ENCODE results near the gene SYNGR1.
"Not testable (repeated sequence)": the region's sequence is repeated elsewhere in the genome, so short reads cannot be mapped to it uniquely, and the experiment has no call there.

The SYNGR1 gene

GRCh38 chr22:39325392-39325932 is 24.3 kb upstream of the SYNGR1 start:
- ChIA-PET POLR2A (no interaction called here), CTCF (no interaction called here)

GRCh38 chr22:39327995-39328754 is 21.6 kb upstream of the SYNGR1 start:
- ChIA-PET CTCF (interaction anchor here (1.2 to 1.5 kb wide), 2 partner anchors 15 to 21 kb away, joined by 3 to 4 read pairs; no protein-coding TSS in a partner anchor), POLR2A (interaction anchor here (0.5 kb wide), 1 partner anchor 8 kb away, joined by 3 read pairs; no protein-coding TSS in a partner anchor)
- WGBS (ENCODE audit: insufficient coverage): 97% methylated on average over 18 of the region's 18 CpGs
- no peaks in the 10 kb centered on the region for H3K9me3 ChIP-seq (ENCODE audit: control extremely low read depth in 1 of 5, control insufficient read depth in 4 of 5, insufficient read depth in 2 of 5, low read depth in 1 of 5, low read length in 4 of 5)
- DNase-seq: no peak
- H3K36me3 ChIP-seq (ENCODE audit: control insufficient read depth in 4 of 4, insufficient read depth in 4 of 4, low read length in 3 of 4): no peaks in the 10 kb centered on the region
- no peak overlapping the region for H3K4me3 ChIP-seq (ENCODE audit: control insufficient read depth in 1 of 7, extremely low read depth in 1 of 7, insufficient read depth in 4 of 7, low read depth in 2 of 7, low read length in 6 of 7)
- H3K4me1 ChIP-seq (ENCODE audit: control extremely low read depth in 1 of 4, control insufficient read depth in 4 of 4, insufficient read depth in 4 of 4, low read length in 3 of 4): peaks cover 0 to 25% (median 15%) of the 10 kb centered on the region in 4 experiments
- no peaks in the 10 kb centered on the region for H3K27me3 ChIP-seq (replicated peaks in 2 of 5; ENCODE audit: control insufficient read depth in 4 of 5, insufficient read depth in 5 of 5, low read length in 4 of 5)
- no peak overlapping the region for H3K27ac ChIP-seq (ENCODE audit: insufficient read depth in 1 of 2, low read depth in 1 of 2, low read length in 2 of 2, poor library complexity in 1 of 2, severe bottlenecking in 2 of 2)

More at GRCh38 chr22:39325392-39325932, 24.3 kb upstream of the SYNGR1 start:
- Histone ChIP-seq H3K9me3 (ENCODE audit: control extremely low read depth in 1 of 5, control insufficient read depth in 4 of 5, insufficient read depth in 2 of 5, low read depth in 1 of 5, low read length in 4 of 5) (no peaks in the 10 kb centered on the region), H3K4me3 (ENCODE audit: control insufficient read depth in 1 of 7, extremely low read depth in 1 of 7, insufficient read depth in 4 of 7, low read depth in 2 of 7, low read length in 6 of 7) (no peak overlapping the region), H3K27me3 (replicated peaks in 2 of 5; ENCODE audit: control insufficient read depth in 4 of 5, insufficient read depth in 5 of 5, low read length in 4 of 5) (no peaks in the 10 kb centered on the region), H3K36me3 (ENCODE audit: control insufficient read depth in 4 of 4, insufficient read depth in 4 of 4, low read length in 3 of 4) (no peaks in the 10 kb centered on the region), H3K27ac (ENCODE audit: insufficient read depth in 1 of 2, low read depth in 1 of 2, low read length in 2 of 2, poor library complexity in 1 of 2, severe bottlenecking in 2 of 2) (no peak overlapping the region), H3K4me1 (ENCODE audit: control extremely low read depth in 1 of 4, control insufficient read depth in 4 of 4, insufficient read depth in 4 of 4, low read length in 3 of 4) (peaks cover 0 to 7% (median 2%) of the 10 kb centered on the region in 4 experiments)
- no peak for DNase-seq
- WGBS (ENCODE audit: insufficient coverage): 84% methylated on average over 1 of the region's 2 CpGs

GRCh38 chr22:39330553-39330952 is 19.2 kb upstream of the SYNGR1 start:
- H3K36me3 ChIP-seq (ENCODE audit: control insufficient read depth in 4 of 4, insufficient read depth in 4 of 4, low read length in 3 of 4); H3K9me3 ChIP-seq (ENCODE audit: control extremely low read depth in 1 of 5, control insufficient read depth in 4 of 5, insufficient read depth in 2 of 5, low read depth in 1 of 5, low read length in 4 of 5); DNase-seq; H3K4me3 ChIP-seq (ENCODE audit: control insufficient read depth in 1 of 7, extremely low read depth in 1 of 7, insufficient read depth in 4 of 7, low read depth in 2 of 7, low read length in 6 of 7); H3K27ac ChIP-seq (ENCODE audit: insufficient read depth in 1 of 2, low read depth in 1 of 2, low read length in 2 of 2, poor library complexity in 1 of 2, severe bottlenecking in 2 of 2); H3K27me3 ChIP-seq (replicated peaks in 2 of 5; ENCODE audit: control insufficient read depth in 4 of 5, insufficient read depth in 5 of 5, low read length in 4 of 5); POLR2A ChIA-PET: not testable (repeated sequence)
- peaks cover 0 to 25% (median 15%) of the 10 kb centered on the region in 4 experiments for H3K4me1 ChIP-seq (ENCODE audit: control extremely low read depth in 1 of 4, control insufficient read depth in 4 of 4, insufficient read depth in 4 of 4, low read length in 3 of 4)
- CTCF ChIA-PET: interaction anchor here (0.8 to 3.3 kb wide), 5 partner anchors 8 to 73 kb away, joined by 3 to 24 read pairs (median 4); no protein-coding TSS in a partner anchor
- WGBS (ENCODE audit: insufficient coverage): no CpG with 5 or more reads among the region's 1 CpG

GRCh38 chr22:39332441-39333064 is 17.2 kb upstream of the SYNGR1 start:
- Histone ChIP-seq H3K36me3 (ENCODE audit: control insufficient read depth in 4 of 4, insufficient read depth in 4 of 4, low read length in 3 of 4) (no peaks in the 10 kb centered on the region), H3K9me3 (ENCODE audit: control extremely low read depth in 1 of 5, control insufficient read depth in 4 of 5, insufficient read depth in 2 of 5, low read depth in 1 of 5, low read length in 4 of 5) (no peaks in the 10 kb centered on the region), H3K27me3 (replicated peaks in 2 of 5; ENCODE audit: control insufficient read depth in 4 of 5, insufficient read depth in 5 of 5, low read length in 4 of 5) (no peaks in the 10 kb centered on the region), H3K4me3 (ENCODE audit: control insufficient read depth in 1 of 7, extremely low read depth in 1 of 7, insufficient read depth in 4 of 7, low read depth in 2 of 7, low read length in 6 of 7) (no peak overlapping the region), H3K27ac (ENCODE audit: insufficient read depth in 1 of 2, low read depth in 1 of 2, low read length in 2 of 2, poor library complexity in 1 of 2, severe bottlenecking in 2 of 2) (no peak overlapping the region), H3K4me1 (ENCODE audit: control extremely low read depth in 1 of 4, control insufficient read depth in 4 of 4, insufficient read depth in 4 of 4, low read length in 3 of 4) (peaks cover 0 to 25% (median 15%) of the 10 kb centered on the region in 4 experiments)
- ChIA-PET POLR2A (interaction anchor here (0.7 to 3.7 kb wide), 2 partner anchors 13 to 96 kb away, joined by 4 to 20 read pairs; partner anchors contain the start of gene RPL3), CTCF (interaction anchor here (0.7 to 3.3 kb wide), 8 partner anchors 12 to 197 kb away, joined by 3 to 24 read pairs (median 3); no protein-coding TSS in a partner anchor)
- 8% methylated on average over 2 of the region's 5 CpGs for WGBS (ENCODE audit: insufficient coverage)
- peak in 2 of 3 donors; percentile 52 to 64 for DNase-seq

- DNase-seq: no peak
- WGBS (ENCODE audit: insufficient coverage): 98% methylated on average over 5 of the region's 5 CpGs
- Histone ChIP-seq H3K4me1 (ENCODE audit: control extremely low read depth in 1 of 4, control insufficient read depth in 4 of 4, insufficient read depth in 4 of 4, low read length in 3 of 4) (peaks cover 0 to 16% (median 13%) of the 10 kb centered on the region in 4 experiments), H3K27ac (ENCODE audit: insufficient read depth in 1 of 2, low read depth in 1 of 2, low read length in 2 of 2, poor library complexity in 1 of 2, severe bottlenecking in 2 of 2) (no peak overlapping the region), H3K36me3 (ENCODE audit: control insufficient read depth in 4 of 4, insufficient read depth in 4 of 4, low read length in 3 of 4) (no peaks in the 10 kb centered on the region), H3K27me3 (replicated peaks in 2 of 5; ENCODE audit: control insufficient read depth in 4 of 5, insufficient read depth in 5 of 5, low read length in 4 of 5) (no peaks in the 10 kb centered on the region), H3K9me3 (ENCODE audit: control extremely low read depth in 1 of 5, control insufficient read depth in 4 of 5, insufficient read depth in 2 of 5, low read depth in 1 of 5, low read length in 4 of 5) (no peaks in the 10 kb centered on the region), H3K4me3 (ENCODE audit: control insufficient read depth in 1 of 7, extremely low read depth in 1 of 7, insufficient read depth in 4 of 7, low read depth in 2 of 7, low read length in 6 of 7) (no peak overlapping the region)
- POLR2A ChIA-PET: interaction anchor here (0.7 kb wide), 1 partner anchor 8 kb away, joined by 3 read pairs; no protein-coding TSS in a partner anchor
- CTCF ChIA-PET: no interaction called here
These were observed 13.4 kb upstream of the SYNGR1 start for GRCh38 chr22:39336411-39336810.

GRCh38 chr22:39339775-39340174 is 10.0 kb upstream of the SYNGR1 start:
- WGBS (ENCODE audit: insufficient coverage): no CpG with 5 or more reads among the region's 7 CpGs
- H3K4me1 ChIP-seq (ENCODE audit: control extremely low read depth in 1 of 4, control insufficient read depth in 4 of 4, insufficient read depth in 4 of 4, low read length in 3 of 4); H3K4me3 ChIP-seq (ENCODE audit: control insufficient read depth in 1 of 7, extremely low read depth in 1 of 7, insufficient read depth in 4 of 7, low read depth in 2 of 7, low read length in 6 of 7); H3K27me3 ChIP-seq (replicated peaks in 2 of 5; ENCODE audit: control insufficient read depth in 4 of 5, insufficient read depth in 5 of 5, low read length in 4 of 5); H3K36me3 ChIP-seq (ENCODE audit: control insufficient read depth in 4 of 4, insufficient read depth in 4 of 4, low read length in 3 of 4); H3K27ac ChIP-seq (ENCODE audit: insufficient read depth in 1 of 2, low read depth in 1 of 2, low read length in 2 of 2, poor library complexity in 1 of 2, severe bottlenecking in 2 of 2); H3K9me3 ChIP-seq (ENCODE audit: control extremely low read depth in 1 of 5, control insufficient read depth in 4 of 5, insufficient read depth in 2 of 5, low read depth in 1 of 5, low read length in 4 of 5); DNase-seq: not testable (repeated sequence)
- ChIA-PET CTCF (interaction anchor here (0.8 to 1.2 kb wide), 2 partner anchors 10 to 20 kb away, joined by 3 to 4 read pairs; partner anchors contain the start of gene RPL3), POLR2A (interaction anchor here (1.0 kb wide), 1 partner anchor 25 kb away, joined by 5 read pairs; no protein-coding TSS in a partner anchor)
